ENCODE measurements around the gene KLHDC7A.
"Not testable (repeated sequence)": the region's sequence is repeated elsewhere in the genome, so short reads cannot be mapped to it uniquely, and the experiment has no call there.

The KLHDC7A gene

GRCh38 chr1:18480315-18481189 lies at the start of gene KLHDC7A:
Gene KLHDC7A, plus strand, starts transcription at chr1:18480930. Its CDS starts 52 bp downstream, at chr1:18480982.
- DNase-seq (ENCODE audit: low read depth): no peak

- DNase-seq (ENCODE audit: low read depth): no peak
Observed at GRCh38 chr1:18434041-18434440, 46.7 kb upstream of the KLHDC7A start.

GRCh38 chr1:18440385-18441226 lies 40.1 kb upstream of the KLHDC7A start:
- no peak for DNase-seq (ENCODE audit: low read depth)

GRCh38 chr1:18443587-18444520 lies 36.9 kb upstream of the KLHDC7A start:
- no peak for DNase-seq (ENCODE audit: low read depth)

GRCh38 chr1:18444563-18444962 lies 36.2 kb upstream of the KLHDC7A start:
- no peak for DNase-seq (ENCODE audit: low read depth)

GRCh38 chr1:18446751-18447150 lies 34.0 kb upstream of the KLHDC7A start:
- no peak for DNase-seq (ENCODE audit: low read depth)

GRCh38 chr1:18447509-18448220 lies 33.1 kb upstream of the KLHDC7A start:
- no peak for DNase-seq (ENCODE audit: low read depth)

- no peak for DNase-seq (ENCODE audit: low read depth)
Observed at GRCh38 chr1:18448889-18449288, 31.8 kb upstream of the KLHDC7A start.

GRCh38 chr1:18452550-18452949 lies 28.2 kb upstream of the KLHDC7A start:
- no peak for DNase-seq (ENCODE audit: low read depth)

- no peak for DNase-seq (ENCODE audit: low read depth)
Observed at GRCh38 chr1:18458133-18459092, 22.3 kb upstream of the KLHDC7A start.

- DNase-seq (ENCODE audit: low read depth): no peak
Observed at GRCh38 chr1:18461656-18462055, 19.1 kb upstream of the KLHDC7A start.

- DNase-seq (ENCODE audit: low read depth): not testable (repeated sequence)
Observed at GRCh38 chr1:18462517-18462916, 18.2 kb upstream of the KLHDC7A start.

GRCh38 chr1:18463063-18463462 lies 17.7 kb upstream of the KLHDC7A start:
- no peak for DNase-seq (ENCODE audit: low read depth)

- no peak for DNase-seq (ENCODE audit: low read depth)
Observed at GRCh38 chr1:18463984-18464664, 16.6 kb upstream of the KLHDC7A start.

- no peak for DNase-seq (ENCODE audit: low read depth)
Observed at GRCh38 chr1:18464665-18465050, 16.1 kb upstream of the KLHDC7A start.

- no peak for DNase-seq (ENCODE audit: low read depth)
Observed at GRCh38 chr1:18466676-18467075, 14.1 kb upstream of the KLHDC7A start.

GRCh38 chr1:18468570-18468969 lies 12.2 kb upstream of the KLHDC7A start:
- no peak for DNase-seq (ENCODE audit: low read depth)

- DNase-seq (ENCODE audit: low read depth): no peak
Observed at GRCh38 chr1:18469514-18469913, 11.2 kb upstream of the KLHDC7A start.

- no peak for DNase-seq (ENCODE audit: low read depth)
Observed at GRCh38 chr1:18470671-18471355, 9.9 kb upstream of the KLHDC7A start.

Measured in activated T-helper 9 cell treated with anti-CD3 and anti-CD28 coated beads, Interleukin-2, amount 50 U/mL, for 16 hours (primary cell).